IMR-90 (cell line): ENCODE data around the gene ABCC3. TPM values are rescaled to one million over a fixed set of nuclear protein-coding genes. Genes with fewer than 3 reads are reported as not detected.
A peak's percentile ranks its signal among the peaks of the same experiment; 100 is the strongest.

Source experiments
- ATAC-seq: fragments of 200-7000 bp; cut with Tn5 transposase; 2 replicates; pipeline ENCODE4 v1.9.1; 2020; ENCODE audit warnings: low read depth, mild to moderate bottlenecking, moderate library complexity
- BruUV-seq: library from RNA; stranded (reverse); fragments of 400-500 nt; replicated peaks from 2 replicates; lab custom pipeline; 2021; lab: Mats Ljungman, UMichigan
- CTCF ChIA-PET: fragments of 300-600 bp; formaldehyde crosslinking; extraction: SDS; loops from one replicate; lab custom pipeline; 2021; ENCODE audit warnings: antibody characterized with exemption; lab: Yijun Ruan, JAX
- POLR2A ChIA-PET: fragments of 300-600 bp; sonication (Branson Sonifier 250); formaldehyde crosslinking; loops from one replicate; lab custom pipeline; 2022; ENCODE audit warnings: antibody characterized with exemption; ENCODE audit not compliant: unreplicated experiment; lab: Charles Lee
- DNase-seq: peaks from one replicate; pipeline ENCODE4 v3.0.0; 2013
- H2AFZ ChIP-seq: replicated peaks from 2 replicates; pipeline ENCODE3; 2013; ENCODE audit warnings: low read length, mild to moderate bottlenecking; ENCODE audit not compliant: poor library complexity
- H2AK5ac ChIP-seq: 2 replicates; pipeline ENCODE4 v1.6.1; 2013; ENCODE audit warnings: low read depth, low read length, inconsistent platforms
- H2AK9ac ChIP-seq: replicated peaks from 2 replicates; pipeline ENCODE3; 2013; ENCODE audit warnings: mild to moderate bottlenecking, low read depth, low read length, moderate library complexity; ENCODE audit not compliant: poor library complexity
- H2BK120ac ChIP-seq: 2 replicates; pipeline ENCODE4 v1.6.1; 2013; ENCODE audit warnings: low read depth, low read length, inconsistent platforms
- H2BK15ac ChIP-seq: 3 replicates; pipeline ENCODE4 v1.6.1; 2013; ENCODE audit warnings: low read depth, low read length, inconsistent platforms
- H2BK20ac ChIP-seq: 2 replicates; pipeline ENCODE4 v1.6.1; 2013; ENCODE audit warnings: low read depth, mild to moderate bottlenecking, inconsistent platforms, low read length, moderate library complexity
- H2BK5ac ChIP-seq: 2 replicates; pipeline ENCODE4 v1.6.1; 2013; ENCODE audit warnings: mild to moderate bottlenecking, low read depth, low read length, inconsistent platforms; ENCODE audit not compliant: poor library complexity, severe bottlenecking
- H3K14ac ChIP-seq: replicated peaks from 2 replicates; pipeline ENCODE4 v1.6.1; 2013; ENCODE audit warnings: low read depth, low read length, inconsistent platforms
- H3K18ac ChIP-seq: 2 replicates; pipeline ENCODE4 v1.6.1; 2013; ENCODE audit warnings: low read depth, low read length, control low read depth
- H3K23ac ChIP-seq: 2 replicates; pipeline ENCODE4 v1.6.1; 2013; ENCODE audit warnings: low read depth, low read length, inconsistent platforms
- H3K27ac ChIP-seq: 2 replicates; pipeline ENCODE4 v1.5.1; 2013; ENCODE audit warnings: mild to moderate bottlenecking, control low read depth, low read length; ENCODE audit not compliant: insufficient read depth
- H3K27me3 ChIP-seq: 2 replicates; pipeline ENCODE4 v1.6.1; 2013; ENCODE audit warnings: low read length; ENCODE audit not compliant: control insufficient read depth, insufficient read depth
- H3K36me3 ChIP-seq: 2 replicates; pipeline ENCODE4 v1.6.1; 2013; ENCODE audit warnings: low read length, mixed read lengths; ENCODE audit not compliant: control insufficient read depth, insufficient read depth
- H3K4ac ChIP-seq: 2 replicates; pipeline ENCODE4 v1.6.1; 2013; ENCODE audit warnings: low read depth, low read length, inconsistent platforms
- H3K4me1 ChIP-seq: 2 replicates; pipeline ENCODE4 v1.6.1; 2013; ENCODE audit warnings: low read length, mixed read lengths; ENCODE audit not compliant: control insufficient read depth, insufficient read depth
- H3K4me2 ChIP-seq: 2 replicates; pipeline ENCODE4 v1.6.1; 2013; ENCODE audit warnings: low read depth, mild to moderate bottlenecking, control low read depth, low read length, moderate library complexity
- H3K4me3 ChIP-seq: 2 replicates; pipeline ENCODE4 v1.5.1; 2013; ENCODE audit warnings: low read depth, mild to moderate bottlenecking, control low read depth, low read length, moderate library complexity; ENCODE audit not compliant: insufficient read depth
- H3K56ac ChIP-seq: 2 replicates; pipeline ENCODE4 v1.6.1; 2013; ENCODE audit warnings: low read length, inconsistent platforms; ENCODE audit not compliant: insufficient read depth; ENCODE audit errors: extremely low read depth
- H3K79me1 ChIP-seq, 2 experiments: 2 replicates each; pipeline ENCODE4 v1.6.1; 2013; ENCODE audit warnings: low read length in 2 of 2, inconsistent platforms in 1 of 2, low read depth in 1 of 2
- H3K9ac ChIP-seq: 2 replicates; pipeline ENCODE4 v1.6.1; 2013; ENCODE audit warnings: low read depth, low read length, control low read depth
- H3K9me1 ChIP-seq: 2 replicates; pipeline ENCODE4 v1.6.1; 2013; ENCODE audit warnings: low read length, inconsistent platforms; ENCODE audit not compliant: insufficient read depth
- H3K9me3 ChIP-seq: 2 replicates; pipeline ENCODE4 v1.6.1; 2013; ENCODE audit warnings: low read length; ENCODE audit not compliant: control insufficient read depth, insufficient read depth
- H4K20me1 ChIP-seq: 2 replicates; pipeline ENCODE4 v1.6.1; 2013; ENCODE audit warnings: low read length, inconsistent platforms; ENCODE audit not compliant: insufficient read depth
- H4K5ac ChIP-seq: 2 replicates; pipeline ENCODE4 v1.6.1; 2013; ENCODE audit warnings: mild to moderate bottlenecking, low read depth, low read length, control low read depth
- H4K8ac ChIP-seq, 2 experiments: 2 replicates each; pipeline ENCODE4 v1.6.1; 2013; ENCODE audit warnings: low read depth in 2 of 2, low read length in 2 of 2, control low read depth in 1 of 2, inconsistent platforms in 1 of 2
- H4K91ac ChIP-seq: 2 replicates; pipeline ENCODE4 v1.6.1; 2013; ENCODE audit warnings: low read depth, low read length, inconsistent platforms; ENCODE audit not compliant: insufficient read depth
- CHD1 ChIP-seq: IDR thresholded peaks from 2 replicates; pipeline ENCODE4 v1.6.1; 2012; ENCODE audit warnings: low read depth, low read length, improper control_type of control experiment
- FOS ChIP-seq: fragments of 150-350 bp; IDR thresholded peaks from 2 replicates; pipeline ENCODE4 v1.6.1; 2016; ENCODE audit warnings: low read depth, low read length
- MAZ ChIP-seq: IDR thresholded peaks from 2 replicates; pipeline ENCODE4 v1.6.1; 2012; ENCODE audit warnings: low read depth, mild to moderate bottlenecking, low read length, improper control_type of control experiment, moderate library complexity, borderline replicate concordance
- NFE2L2 ChIP-seq: fragments of 150-350 bp; IDR thresholded peaks from 2 replicates; pipeline ENCODE4 v1.6.1; 2016; ENCODE audit warnings: low read depth, mild to moderate bottlenecking, low read length
- POLR2A ChIP-seq: IDR thresholded peaks from 2 replicates; pipeline ENCODE4 v1.6.1; 2012; ENCODE audit warnings: mild to moderate bottlenecking, low read depth, low read length
- RCOR1 ChIP-seq: IDR thresholded peaks from 2 replicates; pipeline ENCODE4 v1.6.1; 2012; ENCODE audit warnings: mild to moderate bottlenecking, low read length, improper control_type of control experiment; ENCODE audit not compliant: insufficient replicate concordance
- RFX5 ChIP-seq: IDR thresholded peaks from 2 replicates; pipeline ENCODE4 v1.8.0; 2012; ENCODE audit warnings: low read depth, mild to moderate bottlenecking, low read length, moderate library complexity
- SMC3 ChIP-seq: fragments of 150-350 bp; IDR thresholded peaks from 2 replicates; pipeline ENCODE4 v1.6.1; 2016; ENCODE audit warnings: low read depth, mild to moderate bottlenecking, antibody characterized with exemption, low read length, moderate library complexity
- WGBS, 2 experiments: methylation state at CpG; one replicate each; pipeline versions ENCODE4 v1.1.5 to v1.1.7; 2013; ENCODE audit warnings: missing lambda C conversion rate in 2 of 2; ENCODE audit not compliant: insufficient read length in 1 of 2; ENCODE audit errors: extremely low coverage in 2 of 2; 5-methylcytosine and 5-hydroxymethylcytosine counted together
- dilution Hi-C: fragments of 300-500 bp; cut with HindIII; formaldehyde crosslinking; loops from one replicate; pipeline ENCODE4 v1.14.3; 2018; ENCODE audit warnings: low sequenced_read_pairs; ENCODE audit not compliant: unreplicated experiment
- in situ Hi-C: fragments of 300-500 bp; cut with MboI; formaldehyde crosslinking; loops from 3 replicates; pipeline ENCODE4 v1.14.3; 2019; ENCODE audit warnings: low sequenced_read_pairs, inconsistent platforms, mixed read lengths
- intact Hi-C: fragments of 100-400 bp; cut with micrococcal nuclease; formaldehyde crosslinking; loops from 2 replicates; pipeline ENCODE4 v1.10.0; 2022
- polyA plus RNA-seq, 3 experiments: library from polyadenylated mRNA; depleted of rRNA; stranded (reverse); fragments of >200 nt; gene quantifications; 2 replicates each; pipeline ENCODE4 v1.2.3, GENCODE V29; 2012; ENCODE audit warnings: low replicate concordance in 1 of 3
- total RNA-seq: library from RNA; depleted of rRNA; stranded (reverse); fragments of >200 nt; gene quantifications from 2 replicates; pipeline ENCODE4 v1.2.3, GENCODE V29; 2012
- TF ChIP-seq, protein P1 (sequence below): conservative IDR thresholded peaks from 2 replicates; pipeline ENCODE4 v1.5.1; 2012; ENCODE audit warnings: mild to moderate bottlenecking, low read depth, low read length, improper control_type of control experiment

The ABCC3 gene
- total and polyA plus RNA-seq, 2 of the 4 experiments (the other 2 are of a cell fraction): 3.2 to 6.6 TPM

DNA sequence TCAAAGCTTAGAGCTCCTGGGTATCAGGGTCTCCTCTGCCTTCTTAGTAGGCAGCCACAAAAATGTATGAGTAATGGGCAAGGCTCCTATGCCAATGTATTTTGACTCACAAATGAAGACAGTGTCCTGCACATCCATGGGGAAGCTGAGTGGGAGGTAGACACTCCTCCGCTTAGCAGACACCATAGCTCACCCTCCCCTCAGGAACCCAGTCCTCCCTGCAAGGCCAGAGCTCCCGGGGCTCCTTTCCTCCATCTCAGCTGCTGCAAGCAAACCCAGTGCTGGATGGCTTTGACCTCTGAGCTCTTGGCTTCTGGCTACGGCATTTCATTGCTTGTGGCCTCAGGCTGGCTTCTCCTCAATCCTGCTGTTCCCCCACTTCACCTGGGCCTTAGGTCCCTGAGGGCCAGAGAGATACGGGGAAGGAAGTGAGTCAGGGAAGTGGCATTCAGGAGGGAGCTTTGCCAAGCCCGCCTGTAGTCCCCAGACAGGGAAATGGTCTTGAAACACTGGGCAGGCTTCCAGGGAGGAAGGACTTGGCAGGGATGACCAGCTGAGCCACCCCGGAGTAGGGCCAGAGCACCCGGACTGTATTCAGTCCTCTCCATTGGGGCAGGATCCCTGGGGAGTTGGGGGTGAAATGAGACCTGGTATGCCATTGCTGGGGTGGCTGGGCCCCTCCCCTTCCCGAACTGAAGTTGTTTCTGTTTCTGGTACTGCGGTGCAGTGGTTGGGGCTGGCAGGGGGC lies 4.5 kb downstream of the ABCC3 start:
- peak; percentile 97 for DNase-seq
- no peaks in the 10 kb centered on the region for H3K27me3 ChIP-seq
- H3K4me3 ChIP-seq: no peak overlapping the region
- H4K5ac ChIP-seq: peak overlapping the region; percentile 26; the same call in 1 of the 2 replicates
- peak overlapping the region; percentile 97 for H4K91ac ChIP-seq
- peak overlapping the region; percentile 59 for H3K14ac ChIP-seq
- H3K23ac ChIP-seq: peak overlapping the region; percentile 93
- peak overlapping the region; percentile 80 to 85 for H4K8ac ChIP-seq
- H2BK20ac ChIP-seq: peak overlapping the region; percentile 96
- WGBS, 2 experiments: 0% methylated on average over 1 of the region's 9 CpGs; no CpG with 5 or more reads in 1 of the 2 experiments
- H3K18ac ChIP-seq: peak overlapping the region; percentile 54
- peak overlapping the region; percentile 51 for H3K4me2 ChIP-seq
- TF ChIP-seq POLR2A (no peak), RFX5 (no peak), RCOR1 (no peak), MAZ (peak; percentile 86), FOS (peak; percentile 65), NFE2L2 (no peak), SMC3 (no peak), CHD1 (no peak)
- TF ChIP-seq, protein P1, sequence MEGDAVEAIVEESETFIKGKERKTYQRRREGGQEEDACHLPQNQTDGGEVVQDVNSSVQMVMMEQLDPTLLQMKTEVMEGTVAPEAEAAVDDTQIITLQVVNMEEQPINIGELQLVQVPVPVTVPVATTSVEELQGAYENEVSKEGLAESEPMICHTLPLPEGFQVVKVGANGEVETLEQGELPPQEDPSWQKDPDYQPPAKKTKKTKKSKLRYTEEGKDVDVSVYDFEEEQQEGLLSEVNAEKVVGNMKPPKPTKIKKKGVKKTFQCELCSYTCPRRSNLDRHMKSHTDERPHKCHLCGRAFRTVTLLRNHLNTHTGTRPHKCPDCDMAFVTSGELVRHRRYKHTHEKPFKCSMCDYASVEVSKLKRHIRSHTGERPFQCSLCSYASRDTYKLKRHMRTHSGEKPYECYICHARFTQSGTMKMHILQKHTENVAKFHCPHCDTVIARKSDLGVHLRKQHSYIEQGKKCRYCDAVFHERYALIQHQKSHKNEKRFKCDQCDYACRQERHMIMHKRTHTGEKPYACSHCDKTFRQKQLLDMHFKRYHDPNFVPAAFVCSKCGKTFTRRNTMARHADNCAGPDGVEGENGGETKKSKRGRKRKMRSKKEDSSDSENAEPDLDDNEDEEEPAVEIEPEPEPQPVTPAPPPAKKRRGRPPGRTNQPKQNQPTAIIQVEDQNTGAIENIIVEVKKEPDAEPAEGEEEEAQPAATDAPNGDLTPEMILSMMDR: no peak
- peak overlapping the region; percentile 48 for H2AK9ac ChIP-seq
- intact Hi-C loops (loop anchor here (2.0 kb wide), 1 partner anchor 56 kb away; no protein-coding TSS in a partner anchor), dilution Hi-C loops (no loop called here), in situ Hi-C loops (loop anchor here (5.0 kb wide), 1 partner anchor 38 kb away; no protein-coding TSS in a partner anchor)
- no peaks in the 10 kb centered on the region for H3K9me3 ChIP-seq
- CTCF ChIA-PET: interaction anchor here (0.5 to 1.0 kb wide), 4 partner anchors 12 to 156 kb away, joined by 3 read pairs; no protein-coding TSS in a partner anchor
- peaks cover 11% of the 10 kb centered on the region for H4K20me1 ChIP-seq
- H2BK15ac ChIP-seq: peak overlapping the region; percentile 97
- H3K56ac ChIP-seq: peak overlapping the region; percentile 75
- H3K4me1 ChIP-seq: peaks cover 45% of the 10 kb centered on the region
- POLR2A ChIA-PET: interaction anchor here (0.5 to 1.8 kb wide), 2 partner anchors 23 to 97 kb away, joined by 3 to 5 read pairs; no protein-coding TSS in a partner anchor
- H3K36me3 ChIP-seq: no peaks in the 10 kb centered on the region
- peak overlapping the region; percentile 91 for H2BK5ac ChIP-seq
- no peak overlapping the region for H3K9ac ChIP-seq
- H3K27ac ChIP-seq: peak overlapping the region; percentile 75
- peak overlapping the region; percentile 99 for H2AK5ac ChIP-seq
- peaks cover 53% of the 10 kb centered on the region for H3K9me1 ChIP-seq
- peak overlapping the region; percentile 93 for H3K4ac ChIP-seq
- H3K79me1 ChIP-seq: peaks cover 24 to 72% of the 10 kb centered on the region in 2 experiments; a peak in 3 of 4 replicates
- ATAC-seq: peak; percentile 79
- H2BK120ac ChIP-seq: peak overlapping the region; percentile 98
- peak overlapping the region; percentile 84 for H2AFZ ChIP-seq
- BruUV-seq: no TSS peak
